ENCODE results near the gene FITM1.

FITM1 gene

DNA sequence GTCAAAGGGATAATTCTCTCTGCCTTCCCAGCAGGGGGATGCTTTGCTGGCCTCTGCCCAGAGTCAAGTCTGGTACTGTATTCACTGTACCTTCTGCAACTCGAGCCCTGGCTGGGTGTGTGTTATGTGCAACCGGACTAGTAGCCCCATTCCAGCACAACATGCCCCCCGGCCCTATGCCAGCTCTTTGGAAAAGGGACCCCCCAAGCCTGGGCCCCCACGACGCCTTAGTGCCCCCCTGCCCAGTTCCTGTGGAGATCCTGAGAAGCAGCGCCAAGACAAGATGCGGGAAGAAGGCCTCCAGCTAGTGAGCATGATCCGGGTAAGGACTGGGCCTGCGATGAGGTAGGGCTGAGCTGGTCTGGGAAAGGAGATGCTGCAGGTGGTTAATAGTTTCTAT is 20.1 kb downstream of the FITM1 start:
- no peak overlapping the region for H3K4me3 ChIP-seq (replicated peaks; ENCODE audit: low read depth, low read length)
- TF ChIP-seq CTCF (IDR thresholded peaks at IDR 0.05; ENCODE audit: low read depth, low read length, missing control alignments), result no peak
- no peak for DNase-seq (ENCODE audit: extremely low read depth, low read depth)

DNA sequence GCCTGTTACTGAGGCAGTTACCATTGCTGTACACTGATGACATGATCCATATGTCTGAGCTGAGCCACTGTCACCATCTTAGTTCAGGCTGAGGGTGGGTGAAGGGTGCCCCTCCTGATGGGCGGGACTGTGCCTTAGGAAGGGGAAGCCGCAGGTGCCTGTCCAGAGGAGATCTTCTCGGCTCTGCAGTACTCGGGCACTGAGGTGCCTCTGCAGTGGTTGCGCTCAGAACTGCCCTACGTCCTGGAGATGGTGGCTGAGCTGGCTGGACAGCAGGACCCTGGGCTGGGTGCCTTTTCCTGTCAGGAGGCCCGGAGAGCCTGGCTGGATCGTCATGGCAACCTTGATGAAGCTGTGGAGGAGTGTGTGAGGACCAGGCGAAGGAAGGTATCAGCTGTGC is 20.5 kb downstream of the FITM1 start:
- no peak for TF ChIP-seq CTCF (IDR thresholded peaks at IDR 0.05; ENCODE audit: low read depth, low read length, missing control alignments)
- H3K4me3 ChIP-seq (replicated peaks; ENCODE audit: low read depth, low read length), result no peak overlapping the region
- DNase-seq (ENCODE audit: extremely low read depth, low read depth), result no peak

GRCh38 chr14:24151404-24152080 is 21.1 kb downstream of the FITM1 start:
- TF ChIP-seq CTCF (IDR thresholded peaks at IDR 0.05; ENCODE audit: low read depth, low read length, missing control alignments), result no peak
- H3K4me3 ChIP-seq (replicated peaks; ENCODE audit: low read depth, low read length), result no peak overlapping the region
- no peak for DNase-seq (ENCODE audit: extremely low read depth, low read depth)

GRCh38 chr14:24155100-24155499 is 24.6 kb downstream of the FITM1 start:
- TF ChIP-seq CTCF (IDR thresholded peaks at IDR 0.05; ENCODE audit: low read depth, low read length, missing control alignments), result no peak
- H3K4me3 ChIP-seq (replicated peaks; ENCODE audit: low read depth, low read length), result no peak overlapping the region
- no peak for DNase-seq (ENCODE audit: extremely low read depth, low read depth)

DNA sequence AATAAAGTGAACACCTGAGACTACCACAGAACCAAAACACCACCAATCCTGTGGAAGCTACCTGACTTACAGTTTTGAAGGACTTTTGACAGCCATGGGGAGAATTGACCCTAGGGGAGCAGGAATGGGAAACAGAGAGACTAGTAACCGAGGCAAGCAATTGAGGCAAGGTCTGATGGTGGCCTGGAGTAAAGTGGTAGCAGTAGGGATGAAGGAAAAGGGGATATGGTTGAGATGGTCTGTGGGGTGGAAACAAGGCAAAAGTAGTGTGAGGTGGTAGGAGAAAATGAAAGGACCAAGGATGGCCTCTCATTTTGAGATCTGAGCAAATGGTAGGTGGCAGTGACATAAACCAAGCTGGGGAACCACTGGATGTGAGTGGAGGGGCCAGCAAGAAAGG is 26.4 kb downstream of the FITM1 start:
- TF ChIP-seq CTCF (IDR thresholded peaks at IDR 0.05; ENCODE audit: low read depth, low read length, missing control alignments), result no peak
- no peak for DNase-seq (ENCODE audit: extremely low read depth, low read depth)
- H3K4me3 ChIP-seq (replicated peaks; ENCODE audit: low read depth, low read length), result no peak overlapping the region

DNA sequence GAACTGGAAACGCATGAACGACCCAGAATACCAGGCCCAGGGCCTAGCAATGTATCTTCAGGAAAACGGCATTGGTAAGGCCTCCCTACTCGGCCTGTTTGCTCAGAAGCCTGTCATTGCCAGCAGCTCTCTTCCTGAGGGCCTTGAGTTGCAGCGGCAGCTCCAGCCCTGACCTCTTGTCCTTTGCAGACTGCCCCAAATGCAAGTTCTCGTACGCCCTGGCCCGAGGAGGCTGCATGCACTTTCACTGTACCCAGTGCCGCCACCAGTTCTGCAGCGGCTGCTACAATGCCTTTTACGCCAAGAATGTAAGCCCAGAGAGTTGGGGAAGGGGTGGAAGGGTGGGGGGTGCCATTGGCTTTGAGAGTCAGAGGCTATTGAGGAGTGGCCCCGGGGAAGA is 26.9 kb downstream of the FITM1 start:
- no peak for TF ChIP-seq CTCF (IDR thresholded peaks at IDR 0.05; ENCODE audit: low read depth, low read length, missing control alignments)
- DNase-seq (ENCODE audit: extremely low read depth, low read depth), result no peak
- H3K4me3 ChIP-seq (replicated peaks; ENCODE audit: low read depth, low read length), result no peak overlapping the region

Data from HFF-Myc (cell line).